Transverse colon (tissue), 3 donors: ENCODE results near the gene PCED1B.
"Not testable (repeated sequence)": the region's sequence is repeated elsewhere in the genome, so short reads cannot be mapped to it uniquely, and the experiment has no call there.

Experiments used
- CTCF ChIP-seq, 5 experiments: fragments of 200-600 bp in 3 of 5; fragments of 450-650 bp in 2 of 5; sonication (generic) in 3 of 5; IDR thresholded peaks; 1 replicate in 2 of 5; 2 replicates in 3 of 5; pipeline ENCODE4 v1.5.1; 2016 to 2017; ENCODE audit warnings: antibody characterized with exemption in 5 of 5, inconsistent platforms in 3 of 5, mild to moderate bottlenecking in 2 of 5, moderate library complexity in 1 of 5
- POLR2A ChIP-seq: fragments of 450-650 bp; IDR thresholded peaks from one replicate; pipeline ENCODE4 v1.6.1; 2016; ENCODE audit warnings: antibody characterized with exemption, mild to moderate bottlenecking, moderate library complexity

DNA sequence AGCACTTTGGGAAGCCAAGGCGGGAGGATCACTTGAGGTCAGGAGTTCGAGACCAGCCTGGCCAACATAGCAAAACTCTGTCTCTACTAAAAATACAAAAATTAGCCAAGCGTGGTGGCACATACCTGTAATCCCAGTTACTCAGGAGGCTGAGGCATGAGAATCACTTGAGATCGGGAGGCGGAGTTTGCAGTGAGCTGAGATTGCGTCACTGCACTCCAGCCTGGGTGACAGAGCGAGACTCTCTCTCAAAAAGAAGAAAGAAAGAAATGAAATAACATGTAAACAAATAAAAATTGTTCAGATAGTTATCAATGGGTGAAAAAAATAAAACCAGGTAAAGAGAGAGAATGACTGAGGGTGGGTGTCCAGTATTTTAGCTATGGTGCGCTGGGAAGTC, 200.3 kb downstream of the PCED1B start:
- not testable (repeated sequence) for TF ChIP-seq CTCF (IDR thresholded peaks at IDR 0.05); POLR2A
